Activated naive CD8-positive, alpha-beta T cell treated with anti-CD3 and anti-CD28 coated beads, Interleukin-2, amount 50 U/mL, for 16 hours (primary cell): Measurements from ENCODE around the gene ITGB8.

Experiments used
- DNase-seq: peaks from one replicate; pipeline ENCODE4 v3.0.0-alpha.2; 2020; ENCODE audit warnings: low read depth, low spot score

The ITGB8 gene

GRCh38 chr7:20307901-20308300 lies 22.8 kb upstream of the ITGB8 start:
- DNase-seq: no peak

- no peak for DNase-seq
These were observed 20.4 kb upstream of the ITGB8 start for GRCh38 chr7:20310301-20310700.

- DNase-seq: no peak
These were observed 19.5 kb upstream of the ITGB8 start for GRCh38 chr7:20310963-20311742.

- DNase-seq: no peak
These were observed 19.0 kb upstream of the ITGB8 start for GRCh38 chr7:20311743-20312042.

GRCh38 chr7:20312562-20312961 lies 18.1 kb upstream of the ITGB8 start:
- DNase-seq: no peak

GRCh38 chr7:20313626-20314025 lies 17.1 kb upstream of the ITGB8 start:
- DNase-seq: no peak

- no peak for DNase-seq
These were observed 16.5 kb upstream of the ITGB8 start for GRCh38 chr7:20314198-20314597.

GRCh38 chr7:20316706-20317105 lies 14.0 kb upstream of the ITGB8 start:
- DNase-seq: no peak

- no peak for DNase-seq
These were observed 13.3 kb upstream of the ITGB8 start for GRCh38 chr7:20317413-20317812.

GRCh38 chr7:20318933-20319332 lies 11.8 kb upstream of the ITGB8 start:
- DNase-seq: no peak

GRCh38 chr7:20320322-20320721 lies 10.4 kb upstream of the ITGB8 start:
- DNase-seq: no peak

- no peak for DNase-seq
These were observed 9.9 kb upstream of the ITGB8 start for GRCh38 chr7:20320786-20321185.

GRCh38 chr7:20323595-20323994 lies 7.1 kb upstream of the ITGB8 start:
- no peak for DNase-seq

GRCh38 chr7:20326342-20326741 lies 4.4 kb upstream of the ITGB8 start:
- no peak for DNase-seq

- DNase-seq: no peak
These were observed 3.6 kb upstream of the ITGB8 start for GRCh38 chr7:20327055-20327454.

GRCh38 chr7:20328027-20328426 lies 2.7 kb upstream of the ITGB8 start:
- no peak for DNase-seq

GRCh38 chr7:20328692-20329091 lies 2.0 kb upstream of the ITGB8 start:
- DNase-seq: no peak

- no peak for DNase-seq
These were observed 1.1 kb upstream of the ITGB8 start for GRCh38 chr7:20329389-20330238.

- DNase-seq: no peak
These were observed 519 bp downstream of the ITGB8 start for GRCh38 chr7:20330928-20331909.

GRCh38 chr7:20331910-20332813 lies 1.5 kb downstream of the ITGB8 start:
- no peak for DNase-seq

GRCh38 chr7:20338285-20338684 lies 7.6 kb downstream of the ITGB8 start:
- no peak for DNase-seq
